Mucosa of descending colon (tissue), 3 donors: ENCODE results near the gene LRRC53. TPM values are rescaled to one million over a fixed set of nuclear protein-coding genes. Genes with fewer than 3 reads are reported as not detected.
A peak's percentile ranks its signal among the peaks of the same experiment; 100 is the strongest.

Experiments
- ATAC-seq: fragments of 200-7000 bp; cut with Tn5 transposase; one replicate; pipeline ENCODE4 v1.9.1; 2020; ENCODE audit warnings: mild to moderate bottlenecking, moderate library complexity
- DNase-seq, 3 donors: peaks; one replicate each; pipeline ENCODE4 v3.0.0-alpha.2; 2020
- H3K36me3 ChIP-seq: fragments of 200-600 bp; one replicate; pipeline ENCODE4 v1.8.0; 2021; ENCODE audit warnings: low read depth, mild to moderate bottlenecking
- H3K4me1 ChIP-seq: fragments of 200-600 bp; one replicate; pipeline ENCODE4 v1.8.0; 2021; ENCODE audit warnings: low read depth, mild to moderate bottlenecking
- H3K4me3 ChIP-seq: fragments of 200-600 bp; one replicate; pipeline ENCODE4 v1.8.0; 2021; ENCODE audit warnings: mild to moderate bottlenecking
- H3K9me3 ChIP-seq: fragments of 200-600 bp; one replicate; pipeline ENCODE4 v1.8.0; 2021; ENCODE audit warnings: mild to moderate bottlenecking
- intact Hi-C, 2 donors: fragments of 100-400 bp; cut with DNase I in 1 of 2; cut with micrococcal nuclease in 1 of 2; formaldehyde crosslinking; loops; one replicate each; pipeline versions ENCODE4 v1.11.0 to v1.11.1; 2022; cut with DNase I, micrococcal nuclease
- total RNA-seq, 3 donors: library from RNA; stranded (reverse); fragmentation: NEBNext Ultra II Directional in 2 of 3; extraction: Animal tissue kit (Norgen Biotek cat#: 25700) in 2 of 3; gene quantifications; one replicate each; pipeline versions ENCODE4 v1.2.1 to v1.2.4, GENCODE V29; 2021 to 2023
- TF ChIP-seq, protein P1 (sequence below): fragments of 200-600 bp; IDR thresholded peaks from one replicate; pipeline ENCODE4 v1.8.0; 2022; ENCODE audit warnings: antibody characterized with exemption, mild to moderate bottlenecking
- donor health status: DM: no; HTN: no; CAD: no; lungs with moderate emphysema.
- donor health status: DM: no; HTN: no; CAD: no.
- donor health status: DM: no; HTN: yes; CAD: no.

The LRRC53 gene
- total RNA-seq, 3 donors from 2014 or later, result not detected

DNA sequence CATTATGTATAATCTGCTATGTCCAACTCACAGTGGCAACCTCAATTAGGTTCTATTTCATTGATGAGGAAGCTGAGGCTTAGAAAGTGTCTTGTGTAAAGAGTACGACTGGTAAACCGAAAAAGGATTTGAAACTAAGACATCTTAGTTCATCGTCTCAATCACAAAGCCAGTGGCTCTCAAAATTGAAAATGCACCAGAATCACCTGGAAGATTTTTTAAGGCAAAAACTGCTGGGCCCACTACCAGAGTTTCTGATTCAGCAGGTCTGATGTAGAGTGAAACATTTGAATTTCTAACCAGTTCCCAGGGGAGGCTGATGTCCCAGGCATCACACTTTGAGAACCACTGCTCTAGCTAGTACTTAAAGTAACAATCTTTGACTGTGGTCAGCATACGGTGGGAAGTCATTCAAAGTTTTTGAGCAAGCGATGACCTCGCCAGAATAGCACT lies 5.2 kb upstream of the LRRC53 start:
- intact Hi-C loops, result no loop called here

GRCh38 chr1:74513411-74514300 lies 1.2 kb upstream of the LRRC53 start:
- Histone ChIP-seq H3K9me3 (no peaks in the 10 kb centered on the region), H3K4me3 (no peak overlapping the region), H3K4me1 (no peaks in the 10 kb centered on the region), H3K36me3 (no peaks in the 10 kb centered on the region)
- intact Hi-C loops, result no loop called here
- TF ChIP-seq, protein P1, sequence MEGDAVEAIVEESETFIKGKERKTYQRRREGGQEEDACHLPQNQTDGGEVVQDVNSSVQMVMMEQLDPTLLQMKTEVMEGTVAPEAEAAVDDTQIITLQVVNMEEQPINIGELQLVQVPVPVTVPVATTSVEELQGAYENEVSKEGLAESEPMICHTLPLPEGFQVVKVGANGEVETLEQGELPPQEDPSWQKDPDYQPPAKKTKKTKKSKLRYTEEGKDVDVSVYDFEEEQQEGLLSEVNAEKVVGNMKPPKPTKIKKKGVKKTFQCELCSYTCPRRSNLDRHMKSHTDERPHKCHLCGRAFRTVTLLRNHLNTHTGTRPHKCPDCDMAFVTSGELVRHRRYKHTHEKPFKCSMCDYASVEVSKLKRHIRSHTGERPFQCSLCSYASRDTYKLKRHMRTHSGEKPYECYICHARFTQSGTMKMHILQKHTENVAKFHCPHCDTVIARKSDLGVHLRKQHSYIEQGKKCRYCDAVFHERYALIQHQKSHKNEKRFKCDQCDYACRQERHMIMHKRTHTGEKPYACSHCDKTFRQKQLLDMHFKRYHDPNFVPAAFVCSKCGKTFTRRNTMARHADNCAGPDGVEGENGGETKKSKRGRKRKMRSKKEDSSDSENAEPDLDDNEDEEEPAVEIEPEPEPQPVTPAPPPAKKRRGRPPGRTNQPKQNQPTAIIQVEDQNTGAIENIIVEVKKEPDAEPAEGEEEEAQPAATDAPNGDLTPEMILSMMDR, result no peak
- no peak for ATAC-seq
- DNase-seq, result no peak

More for the DNA sequence above, 5.2 kb upstream of the LRRC53 start:
- TF ChIP-seq, protein P1, result no peak
- H3K4me1 ChIP-seq, result no peaks in the 10 kb centered on the region
- no peaks in the 10 kb centered on the region for H3K9me3 ChIP-seq
- DNase-seq, result no peak
- no peak overlapping the region for H3K4me3 ChIP-seq
- H3K36me3 ChIP-seq, result no peaks in the 10 kb centered on the region
- ATAC-seq, result no peak

- Histone ChIP-seq H3K4me1 (no peaks in the 10 kb centered on the region), H3K9me3 (no peaks in the 10 kb centered on the region), H3K4me3 (no peak overlapping the region), H3K36me3 (no peaks in the 10 kb centered on the region)
- DNase-seq (no peak), ATAC-seq (no peak)
- intact Hi-C loops, result no loop called here
- TF ChIP-seq, protein P1, result no peak
These were observed 4.0 kb downstream of the LRRC53 start for GRCh38 chr1:74508449-74508848.

- ATAC-seq, result no peak
- Histone ChIP-seq H3K9me3 (no peaks in the 10 kb centered on the region), H3K4me3 (no peak overlapping the region), H3K36me3 (no peaks in the 10 kb centered on the region), H3K4me1 (no peaks in the 10 kb centered on the region)
- TF ChIP-seq, protein P1, result no peak
- intact Hi-C loops, result no loop called here
- DNase-seq, result no peak
These were observed 6.3 kb downstream of the LRRC53 start for GRCh38 chr1:74505928-74506710.

- Histone ChIP-seq H3K9me3 (no peaks in the 10 kb centered on the region), H3K36me3 (no peaks in the 10 kb centered on the region), H3K4me3 (no peak overlapping the region), H3K4me1 (no peaks in the 10 kb centered on the region)
- intact Hi-C loops, result no loop called here
- TF ChIP-seq, protein P1, result no peak
- DNase-seq, result no peak
- ATAC-seq, result peak; percentile 43
These were observed 7.4 kb downstream of the LRRC53 start for GRCh38 chr1:74504933-74505512.
